Endodermal cell (in vitro differentiated cells): Measurements from ENCODE around the gene ATAD3B. TPM values are rescaled to one million over a fixed set of nuclear protein-coding genes. Genes with fewer than 3 reads are reported as not detected.

Experiments used
- DNase-seq: peaks from one replicate; pipeline ENCODE4 v3.0.0-alpha.2; 2017
- H3K27ac ChIP-seq: 2 replicates; pipeline ENCODE4 v1.5.1; 2013; ENCODE audit warnings: mild to moderate bottlenecking, low read depth, low read length, moderate library complexity
- H3K27me3 ChIP-seq: 2 replicates; pipeline ENCODE4 v1.6.1; 2013; ENCODE audit warnings: mild to moderate bottlenecking, low read length, moderate library complexity; ENCODE audit not compliant: insufficient read depth, control insufficient read depth, poor library complexity, severe bottlenecking
- H3K36me3 ChIP-seq: 2 replicates; pipeline ENCODE4 v1.7.0; 2013; ENCODE audit warnings: mild to moderate bottlenecking, low read length, moderate library complexity; ENCODE audit not compliant: control insufficient read depth, insufficient read depth
- H3K4me1 ChIP-seq: one replicate; pipeline ENCODE4 v1.7.0; 2013; ENCODE audit warnings: low read length; ENCODE audit not compliant: control insufficient read depth, insufficient read depth
- H3K4me3 ChIP-seq: 2 replicates; pipeline ENCODE4 v1.5.1; 2013; ENCODE audit warnings: mild to moderate bottlenecking, low read length, moderate library complexity
- H3K9ac ChIP-seq: 2 replicates; pipeline ENCODE4 v1.6.1; 2013; ENCODE audit warnings: mild to moderate bottlenecking, low read length, moderate library complexity; ENCODE audit not compliant: poor library complexity, severe bottlenecking; ENCODE audit errors: extremely low read depth
- H3K9me3 ChIP-seq: 2 replicates; pipeline ENCODE4 v1.6.1; 2013; ENCODE audit warnings: mild to moderate bottlenecking, low read length, moderate library complexity; ENCODE audit not compliant: control insufficient read depth
- H3K27ac Mint-ChIP-seq: 2 replicates; pipeline ENCODE4 v1.8.0; 2020; ENCODE audit warnings: mixed read lengths
- H3K27me3 Mint-ChIP-seq: 2 replicates; pipeline ENCODE4 v1.8.0; 2021; ENCODE audit warnings: mild to moderate bottlenecking, mixed read lengths; ENCODE audit not compliant: insufficient read depth
- H3K36me3 Mint-ChIP-seq: 2 replicates; pipeline ENCODE4 v1.8.0; 2020; ENCODE audit warnings: low read depth, mixed read lengths
- H3K4me1 Mint-ChIP-seq: 2 replicates; pipeline ENCODE4 v1.8.0; 2020; ENCODE audit warnings: mixed read lengths
- H3K4me3 Mint-ChIP-seq: 2 replicates; pipeline ENCODE4 v1.8.0; 2020; ENCODE audit warnings: mild to moderate bottlenecking, moderate library complexity, mixed read lengths
- H3K9me3 Mint-ChIP-seq: 2 replicates; pipeline ENCODE4 v1.8.0; 2020; ENCODE audit warnings: mild to moderate bottlenecking, mixed read lengths
- WGBS, 2 experiments: methylation state at CpG; one replicate each; pipeline versions ENCODE4 v1.1.5 to v1.1.7; 2013; ENCODE audit warnings: missing lambda C conversion rate in 2 of 2, mixed read lengths in 1 of 2; ENCODE audit not compliant: insufficient coverage in 1 of 2, insufficient read length in 1 of 2; 5-methylcytosine and 5-hydroxymethylcytosine counted together
- total RNA-seq, 2 donors: library from RNA; stranded (reverse); fragmentation: NEBNext Ultra II Directional in 1 of 2; extraction: Animal tissue kit (Norgen Biotek cat#: 25700) in 1 of 2; gene quantifications; 2 replicates in 1 of 2; 3 replicates in 1 of 2; pipeline ENCODE4 v1.2.1, GENCODE V29; 2021
- TF ChIP-seq, protein P1 (sequence below): fragments of 200-600 bp; sonication (generic); conservative IDR thresholded peaks from 2 replicates; pipeline ENCODE4 v1.5.0; 2021; ENCODE audit warnings: antibody characterized with exemption, mild to moderate bottlenecking

The ATAD3B gene
- total RNA-seq, 2 donors from 2014 or later: 41.8 to 47.4 TPM

DNA sequence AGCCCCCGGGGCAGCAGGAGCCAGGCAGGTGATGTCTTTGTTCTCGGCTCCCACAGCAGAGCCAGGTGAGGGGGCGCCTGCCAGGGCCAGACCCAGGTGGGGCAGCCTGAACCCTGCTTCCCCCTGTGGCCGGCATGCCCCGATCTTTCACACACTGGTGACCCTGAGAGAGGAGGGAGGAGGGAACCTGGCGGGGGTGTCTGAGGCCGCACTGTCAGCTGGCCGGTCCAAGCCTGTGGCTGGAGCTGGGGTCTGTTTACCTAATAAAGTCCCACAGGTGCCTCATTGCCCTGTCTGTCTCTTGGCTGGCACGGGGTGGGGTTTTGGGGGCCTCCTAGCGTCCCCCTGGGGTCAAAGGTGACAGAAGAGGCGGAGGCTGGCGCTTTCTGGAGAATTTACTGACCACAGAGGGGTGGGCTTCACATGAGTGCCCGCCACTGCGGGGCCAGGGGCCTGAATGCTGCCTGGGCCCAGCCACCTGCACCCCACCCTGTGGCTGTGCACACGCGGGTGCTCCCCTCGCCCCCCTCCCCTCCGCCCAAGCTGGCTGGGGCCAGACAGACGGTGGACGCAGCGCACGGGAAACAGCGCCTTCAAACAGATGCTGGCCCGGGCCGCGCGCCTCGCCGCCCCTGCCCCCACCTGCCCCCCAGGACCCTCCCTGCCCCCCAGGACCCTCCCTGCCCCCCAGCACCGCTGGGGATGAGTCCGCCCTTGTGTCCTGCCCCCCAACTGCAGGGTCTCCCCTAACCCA lies 63.0 kb downstream of the ATAD3B start:
- Histone ChIP-seq H3K27me3 (no peaks in the 10 kb centered on the region), H3K27ac (no peak overlapping the region), H3K4me3 (no peak overlapping the region), H3K36me3 (peaks cover 19% of the 10 kb centered on the region), H3K4me1 (no peaks in the 10 kb centered on the region), H3K9me3 (peaks cover 13% of the 10 kb centered on the region), H3K9ac (no peak overlapping the region)
- no peak for DNase-seq
- 89 to 95% methylated on average over 8 to 29 of the region's 31 CpGs for WGBS, 2 experiments
- TF ChIP-seq, protein P1, sequence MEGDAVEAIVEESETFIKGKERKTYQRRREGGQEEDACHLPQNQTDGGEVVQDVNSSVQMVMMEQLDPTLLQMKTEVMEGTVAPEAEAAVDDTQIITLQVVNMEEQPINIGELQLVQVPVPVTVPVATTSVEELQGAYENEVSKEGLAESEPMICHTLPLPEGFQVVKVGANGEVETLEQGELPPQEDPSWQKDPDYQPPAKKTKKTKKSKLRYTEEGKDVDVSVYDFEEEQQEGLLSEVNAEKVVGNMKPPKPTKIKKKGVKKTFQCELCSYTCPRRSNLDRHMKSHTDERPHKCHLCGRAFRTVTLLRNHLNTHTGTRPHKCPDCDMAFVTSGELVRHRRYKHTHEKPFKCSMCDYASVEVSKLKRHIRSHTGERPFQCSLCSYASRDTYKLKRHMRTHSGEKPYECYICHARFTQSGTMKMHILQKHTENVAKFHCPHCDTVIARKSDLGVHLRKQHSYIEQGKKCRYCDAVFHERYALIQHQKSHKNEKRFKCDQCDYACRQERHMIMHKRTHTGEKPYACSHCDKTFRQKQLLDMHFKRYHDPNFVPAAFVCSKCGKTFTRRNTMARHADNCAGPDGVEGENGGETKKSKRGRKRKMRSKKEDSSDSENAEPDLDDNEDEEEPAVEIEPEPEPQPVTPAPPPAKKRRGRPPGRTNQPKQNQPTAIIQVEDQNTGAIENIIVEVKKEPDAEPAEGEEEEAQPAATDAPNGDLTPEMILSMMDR: no peak
- Mint-ChIP-seq H3K4me1 (no peaks in the 10 kb centered on the region), H3K9me3 (peaks cover 13% of the 10 kb centered on the region), H3K36me3 (peaks cover 21% of the 10 kb centered on the region), H3K27me3 (no peaks in the 10 kb centered on the region), H3K27ac (no peak overlapping the region), H3K4me3 (no peak overlapping the region)

DNA sequence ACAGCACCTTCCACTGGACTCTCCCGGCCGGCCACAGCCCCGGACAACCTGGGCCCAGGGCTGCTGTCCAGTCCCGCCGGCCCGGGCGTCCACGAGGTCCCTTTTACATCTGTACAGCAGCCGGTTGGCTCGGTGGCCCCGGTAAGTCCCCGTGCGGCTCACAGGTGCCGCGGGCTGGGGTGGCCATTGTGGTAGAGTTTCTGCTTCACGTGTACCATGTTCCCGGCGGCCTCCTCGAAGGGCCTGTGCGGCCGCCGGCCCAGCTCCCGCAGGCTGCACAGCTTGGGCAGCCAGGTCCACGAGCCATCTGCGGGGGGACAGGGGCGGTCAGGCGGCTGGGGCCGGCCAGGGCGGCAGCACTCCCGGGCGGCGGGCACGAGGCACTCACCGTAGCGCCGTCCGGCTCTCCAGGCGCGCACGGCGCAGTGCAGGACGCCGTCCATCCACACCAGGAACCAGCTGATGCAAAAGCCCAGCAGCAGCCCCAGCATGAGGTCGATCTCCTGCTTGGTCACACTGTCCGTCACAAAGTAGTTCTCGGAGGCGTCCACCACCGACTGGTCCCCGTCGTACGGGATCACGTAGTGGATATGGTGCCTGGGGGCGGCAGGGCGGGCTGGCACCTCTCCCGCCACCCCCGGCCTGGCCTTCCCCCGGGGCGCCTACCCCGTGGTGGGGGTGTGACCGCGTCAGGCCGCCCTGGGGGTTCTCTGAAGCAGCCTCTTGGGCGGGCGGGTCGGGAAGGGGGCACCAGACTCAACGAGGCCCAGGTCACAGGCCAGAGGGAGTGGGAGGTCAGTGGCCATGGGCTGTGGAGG lies 63.8 kb downstream of the ATAD3B start:
- Histone ChIP-seq H3K27me3 (no peaks in the 10 kb centered on the region), H3K4me1 (no peaks in the 10 kb centered on the region), H3K4me3 (no peak overlapping the region), H3K9ac (no peak overlapping the region), H3K9me3 (peaks cover 5% of the 10 kb centered on the region), H3K36me3 (peaks cover 12% of the 10 kb centered on the region), H3K27ac (no peak overlapping the region)
- no peak overlapping the region for H3K4me3 Mint-ChIP-seq
- no peaks in the 10 kb centered on the region for H3K27me3 Mint-ChIP-seq
- H3K27ac Mint-ChIP-seq: no peak overlapping the region
- no peaks in the 10 kb centered on the region for H3K4me1 Mint-ChIP-seq
- no peak for DNase-seq
- TF ChIP-seq, protein P1: no peak
- peaks cover 10% of the 10 kb centered on the region for H3K9me3 Mint-ChIP-seq
- H3K36me3 Mint-ChIP-seq: peaks cover 14% of the 10 kb centered on the region
- 94 to 96% methylated on average over 44 to 66 of the region's 66 CpGs for WGBS, 2 experiments

DNA sequence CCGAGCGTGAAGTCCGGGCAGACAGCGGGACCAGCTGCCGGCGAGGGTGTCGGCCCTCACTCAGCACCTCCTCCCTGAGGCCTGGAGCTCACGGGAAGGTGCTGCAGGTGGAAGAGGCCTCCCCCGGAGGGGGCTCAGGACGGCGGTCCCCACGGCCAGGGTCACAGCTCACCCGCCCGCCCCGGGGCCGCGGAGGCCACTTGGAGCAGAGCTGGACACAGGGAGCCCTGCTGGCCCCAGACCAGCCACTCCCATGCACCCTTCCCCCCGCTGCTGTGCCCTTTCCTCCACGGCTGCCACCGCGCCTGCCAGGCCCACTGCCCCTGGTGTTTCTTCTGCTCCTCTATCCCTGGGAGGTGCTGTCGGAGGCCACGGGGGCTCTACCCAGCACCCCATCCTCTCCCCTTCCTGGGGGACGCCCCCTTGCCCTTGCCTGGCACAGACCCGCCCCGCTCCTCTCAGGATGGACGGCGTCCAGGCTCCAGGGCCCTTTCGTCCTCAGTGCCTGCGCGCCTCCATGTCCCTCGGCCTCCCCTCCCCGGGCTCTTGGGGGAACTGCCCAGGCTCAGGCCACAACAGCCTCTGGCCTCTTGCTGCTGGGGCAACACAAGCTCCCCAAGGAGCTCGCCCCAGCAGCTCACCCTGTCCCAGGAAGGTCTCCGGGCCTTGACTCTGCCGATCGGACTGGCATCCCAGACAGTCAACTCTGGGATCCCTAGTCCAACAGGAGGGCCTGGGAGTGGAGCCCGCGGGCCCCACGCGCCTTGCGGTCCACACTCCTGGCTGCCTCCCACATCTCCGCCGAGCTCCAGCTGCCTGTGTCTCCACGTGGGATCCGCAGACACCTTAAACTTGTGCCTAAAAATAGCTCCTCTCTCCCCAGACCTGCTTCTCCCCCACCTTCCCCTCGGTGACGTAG lies 64.7 kb downstream of the ATAD3B start:
- H3K9ac ChIP-seq: no peak overlapping the region
- Mint-ChIP-seq H3K27me3 (no peaks in the 10 kb centered on the region), H3K4me1 (no peaks in the 10 kb centered on the region), H3K27ac (peak overlapping the region; percentile 55), H3K4me3 (no peak overlapping the region), H3K9me3 (peaks cover 5% of the 10 kb centered on the region), H3K36me3 (peaks cover 8% of the 10 kb centered on the region)
- DNase-seq: no peak
- no peak overlapping the region for H3K4me3 ChIP-seq
- H3K9me3 ChIP-seq: peaks cover under 1% of the 10 kb centered on the region
- 92 to 94% methylated on average over 24 to 48 of the region's 48 CpGs for WGBS, 2 experiments
- peaks cover 9% of the 10 kb centered on the region for H3K36me3 ChIP-seq
- no peak overlapping the region for H3K27ac ChIP-seq
- H3K27me3 ChIP-seq: no peaks in the 10 kb centered on the region
- TF ChIP-seq, protein P1: no peak
- H3K4me1 ChIP-seq: no peaks in the 10 kb centered on the region
